ENCODE data around the gene ZNF574. TPM values are rescaled to one million over a fixed set of nuclear protein-coding genes. Genes with fewer than 3 reads are reported as not detected.

ZNF574 gene
- polyA plus RNA-seq, 1 donor = 12.0 TPM

DNA sequence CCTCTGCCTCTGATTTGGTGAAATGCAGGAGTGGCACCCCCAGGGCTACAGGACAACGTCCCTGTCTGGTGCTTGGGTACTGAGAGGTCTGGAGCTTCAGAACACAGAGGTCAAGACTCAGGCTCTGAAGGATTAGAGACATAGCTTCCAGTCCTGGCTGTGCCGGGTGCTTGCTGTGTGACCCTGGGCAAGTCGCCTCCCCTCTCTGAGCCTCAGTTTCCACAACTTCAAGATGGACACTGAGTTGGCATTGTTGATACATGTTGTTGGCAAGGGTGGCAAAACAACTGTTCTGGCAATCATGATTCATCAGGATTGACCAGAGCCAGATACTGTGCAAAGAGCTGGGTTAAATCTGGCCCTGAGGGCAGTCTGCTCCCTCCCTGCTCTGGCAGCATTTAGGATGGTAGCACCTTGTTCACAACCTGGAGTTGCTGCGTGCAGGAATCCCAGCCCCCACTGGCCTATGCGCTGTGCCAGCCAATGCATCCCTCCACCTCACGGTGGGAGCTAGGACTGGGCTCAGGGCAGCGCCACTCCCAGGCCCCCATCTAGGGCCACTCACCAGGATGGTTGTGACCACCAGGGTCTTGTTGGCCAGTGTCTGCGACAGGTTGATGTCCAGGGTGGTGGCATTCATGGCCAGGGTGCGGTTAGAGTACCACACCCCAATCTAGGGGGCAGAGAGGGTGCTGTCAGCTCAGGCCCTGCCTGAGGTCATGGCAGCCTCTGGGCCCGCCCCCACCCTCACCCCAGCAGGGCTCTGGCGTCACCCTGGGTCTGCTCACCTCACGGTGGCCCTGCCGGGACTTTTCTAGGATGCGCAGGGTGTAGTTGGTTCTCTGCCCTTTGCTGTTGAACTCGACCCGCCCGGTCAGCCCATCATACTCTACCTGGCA lies 22.7 kb upstream of the ZNF574 start:
- DNase-seq = no peak

DNA sequence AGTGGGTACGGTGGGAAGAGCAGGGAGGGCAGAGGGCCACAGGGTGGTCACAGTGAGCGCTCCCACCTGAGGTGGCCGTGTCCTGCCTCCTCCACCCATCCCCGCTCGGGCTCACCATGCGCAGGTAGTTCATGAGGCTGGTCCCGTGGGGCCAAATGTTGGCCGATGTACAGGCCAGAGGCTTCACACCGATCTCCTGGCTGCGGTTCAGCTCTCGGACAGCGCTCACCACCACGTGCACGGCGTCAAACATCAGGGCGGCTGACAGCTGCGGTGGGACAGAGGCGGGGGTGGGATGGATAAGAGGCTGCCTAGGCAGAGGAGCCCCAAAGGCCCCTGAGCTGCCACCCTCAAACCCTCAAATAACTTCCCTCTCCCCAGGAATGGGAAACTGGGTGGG lies 21.8 kb upstream of the ZNF574 start:
- no peak for DNase-seq

DNA sequence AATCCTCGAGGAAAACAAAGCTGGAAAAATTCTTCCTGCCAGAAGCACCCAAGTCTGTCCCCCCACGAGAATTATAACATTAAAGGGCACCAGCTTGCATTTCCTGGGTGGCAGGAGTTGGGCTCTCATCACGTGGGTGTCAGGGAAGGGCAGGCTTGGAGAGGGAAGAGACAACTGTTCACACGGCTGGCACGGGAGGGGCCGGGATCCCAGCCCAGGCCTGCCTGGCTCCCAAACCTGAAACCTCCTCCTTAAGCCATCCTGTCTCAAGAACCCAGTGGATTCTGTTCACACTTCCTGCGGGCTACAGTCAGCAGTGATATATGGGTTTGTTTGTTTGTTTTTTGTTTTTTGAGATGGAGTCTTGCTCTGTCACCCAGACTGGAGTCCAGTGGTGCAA lies 18.1 kb upstream of the ZNF574 start:
- no peak for DNase-seq

DNA sequence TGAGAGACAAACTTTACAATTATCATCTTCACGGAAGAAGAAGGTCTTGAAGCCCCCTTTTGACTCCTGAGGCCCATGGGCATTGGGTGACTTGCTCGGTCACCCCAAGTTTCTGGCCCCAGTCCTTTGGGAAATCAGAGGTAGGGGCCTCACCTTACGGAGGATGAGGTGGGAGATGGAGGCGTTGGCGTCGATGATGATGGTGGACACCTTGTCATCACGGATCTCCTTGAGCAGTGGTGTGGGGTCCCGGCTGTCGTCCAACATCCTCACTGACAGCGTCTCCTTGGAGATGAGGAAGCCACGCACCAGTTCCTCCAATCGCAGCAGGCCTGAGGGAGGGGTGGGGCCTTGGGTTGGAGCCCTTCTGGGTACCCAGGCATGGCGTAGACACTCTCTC lies 16.8 kb upstream of the ZNF574 start:
- DNase-seq = no peak

DNA sequence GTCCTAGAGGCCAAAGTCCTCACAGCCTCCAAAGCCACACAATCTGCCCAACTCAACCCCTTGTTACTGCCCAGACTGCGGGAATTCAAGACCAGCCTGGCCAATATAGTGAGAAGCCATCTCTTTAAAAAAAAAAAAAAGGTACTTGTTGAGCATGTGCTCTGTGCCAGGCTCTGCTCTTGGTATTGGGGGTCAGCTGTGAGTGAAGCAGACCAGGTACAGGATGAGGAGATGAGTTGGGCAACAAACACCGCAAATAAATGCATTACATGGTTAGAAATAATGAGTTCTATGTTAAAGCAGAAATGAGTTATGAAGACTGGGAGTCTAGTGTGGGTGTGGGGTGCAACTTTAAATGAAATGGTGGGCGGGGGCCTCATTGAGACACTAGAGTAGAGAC lies 15.8 kb upstream of the ZNF574 start:
- DNase-seq = no peak

DNA sequence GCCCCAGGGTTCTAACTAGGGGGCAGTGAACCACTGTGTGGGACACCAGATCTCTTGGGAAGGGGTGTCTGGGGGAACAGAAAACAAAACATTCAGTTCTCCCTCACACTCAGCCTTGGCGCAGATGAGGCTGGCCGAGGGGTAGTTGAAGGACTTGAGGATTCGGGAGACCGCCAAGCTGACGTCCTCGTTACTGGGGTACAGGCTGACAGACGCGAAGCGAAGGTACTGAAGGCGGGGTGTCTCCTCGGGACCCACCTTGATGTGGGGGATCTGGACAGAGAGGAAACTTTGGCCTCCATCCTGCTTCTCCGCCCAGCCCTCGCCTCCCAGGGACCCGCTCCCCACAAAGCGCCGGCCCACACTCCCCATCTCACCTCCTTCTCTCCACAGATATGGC lies 13.6 kb upstream of the ZNF574 start:
- no peak for DNase-seq

DNA sequence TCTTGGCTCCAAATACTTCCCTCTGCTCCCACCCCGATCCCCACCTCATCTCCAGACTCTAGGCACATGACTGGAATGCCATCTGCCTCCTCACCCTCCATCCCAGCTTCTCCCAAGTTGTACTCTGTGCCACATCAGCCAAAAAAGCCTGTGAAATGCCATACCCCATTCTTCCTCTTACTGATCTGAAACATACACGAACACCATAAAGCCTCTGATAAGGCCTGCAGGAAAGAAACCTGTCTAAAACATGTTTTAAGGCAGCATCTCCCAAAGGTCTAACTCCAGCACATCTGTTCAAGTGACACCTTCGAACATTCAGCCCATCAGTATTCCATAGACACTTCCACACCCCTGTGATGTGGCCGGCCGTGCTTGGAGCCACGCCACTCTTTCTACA lies 11.5 kb upstream of the ZNF574 start:
- no peak for DNase-seq

DNA sequence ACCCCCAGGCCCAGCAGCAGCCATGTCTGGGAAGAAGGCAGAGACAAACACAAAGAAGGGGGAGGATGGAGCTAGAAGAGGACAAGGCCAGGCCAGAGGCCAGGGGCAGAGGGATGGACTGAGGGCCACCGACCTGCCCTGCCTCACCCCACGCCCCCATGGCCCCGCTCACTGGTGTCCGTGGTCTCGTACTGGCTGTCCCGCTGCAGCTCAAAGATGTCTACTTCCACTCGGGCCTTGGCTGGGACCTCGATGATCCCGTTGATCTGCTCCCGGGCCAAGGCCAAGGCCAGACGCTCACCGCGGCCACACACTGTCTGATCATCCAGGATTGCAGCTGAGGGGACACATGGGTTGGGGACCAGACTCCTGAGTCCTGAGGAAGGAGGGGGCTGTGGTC lies 10.9 kb upstream of the ZNF574 start:
- DNase-seq = no peak

DNA sequence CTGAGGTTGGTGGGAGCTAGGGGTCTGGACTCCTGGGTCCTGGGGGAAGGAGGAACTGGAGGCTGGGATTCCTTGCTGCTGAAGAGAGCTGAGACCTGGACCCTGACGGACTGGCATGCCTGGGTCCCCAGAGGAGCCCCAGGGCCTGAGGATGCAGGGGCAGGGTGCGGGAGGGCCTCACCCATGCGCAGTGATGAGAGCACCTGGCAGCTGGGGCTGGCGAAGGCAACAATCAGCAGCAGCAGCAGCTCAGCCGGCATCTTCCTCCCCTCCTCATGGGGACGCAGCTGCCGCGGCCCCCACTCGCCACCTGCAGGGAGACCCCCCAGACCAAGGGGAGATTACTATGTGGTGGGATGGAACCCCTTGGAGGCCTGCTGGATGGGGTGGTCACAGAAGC lies 10.5 kb upstream of the ZNF574 start:
- no peak for DNase-seq

DNA sequence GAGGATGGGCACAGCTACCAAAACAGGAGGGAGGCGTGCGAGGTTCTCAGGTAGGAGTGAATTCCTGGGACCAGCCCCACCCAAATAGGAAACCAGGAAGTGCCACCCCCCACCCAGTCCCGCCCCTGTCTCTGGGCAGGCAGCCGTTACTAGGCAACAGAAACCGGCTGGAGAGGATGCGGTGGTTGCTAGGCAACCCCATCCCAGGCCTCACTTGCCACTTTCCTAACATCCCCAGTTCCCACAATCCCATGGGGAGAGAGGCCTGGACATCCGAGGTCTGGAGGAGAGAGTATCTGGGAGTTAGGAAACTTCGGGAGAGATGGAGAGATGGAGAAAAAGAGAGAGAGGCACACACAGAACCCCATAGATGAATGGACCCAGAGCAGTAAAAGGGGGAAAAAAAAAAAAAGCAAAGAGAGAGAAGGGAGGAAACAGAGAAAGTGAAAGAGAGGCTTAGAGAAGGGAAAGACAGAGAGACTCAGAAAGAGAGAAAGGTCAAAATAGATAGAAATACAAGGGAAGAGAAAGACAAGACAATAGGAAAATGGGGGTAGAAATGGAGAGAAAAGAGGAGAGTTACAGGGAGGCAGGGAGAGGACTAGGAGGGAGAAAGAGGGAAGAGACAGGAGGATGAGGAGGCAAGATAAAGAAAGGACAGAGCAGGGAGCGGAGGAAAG lies 9.8 kb upstream of the ZNF574 start:
- no peak for DNase-seq

DNA sequence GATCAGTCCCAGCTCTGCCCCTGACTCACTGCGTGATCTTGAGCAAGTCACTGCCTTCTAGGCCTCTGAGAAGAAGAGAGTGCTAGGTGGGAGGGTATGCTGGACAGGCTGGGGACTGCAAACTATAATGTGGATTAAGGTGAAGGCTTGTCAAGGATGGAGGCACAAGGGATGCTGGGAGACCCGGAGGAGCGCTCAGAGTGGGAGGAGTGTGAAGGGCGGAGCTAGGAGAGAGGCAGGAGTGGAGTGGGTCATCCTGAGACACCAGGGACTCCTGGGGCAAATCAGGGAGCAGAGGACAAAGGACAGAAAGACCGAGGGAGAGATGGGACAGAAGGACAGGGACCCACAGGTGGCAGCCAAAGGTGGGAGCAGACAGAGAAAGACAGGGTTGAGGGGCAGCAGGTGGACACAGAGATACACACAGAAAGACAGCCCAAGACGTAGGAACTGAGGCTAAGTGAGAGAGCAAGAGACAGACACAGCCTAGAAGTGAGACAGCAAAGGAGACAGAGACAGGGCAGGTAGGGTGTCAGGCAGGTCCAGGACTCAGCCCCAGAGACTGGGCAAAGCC lies 8.6 kb upstream of the ZNF574 start:
- DNase-seq = no peak

DNA sequence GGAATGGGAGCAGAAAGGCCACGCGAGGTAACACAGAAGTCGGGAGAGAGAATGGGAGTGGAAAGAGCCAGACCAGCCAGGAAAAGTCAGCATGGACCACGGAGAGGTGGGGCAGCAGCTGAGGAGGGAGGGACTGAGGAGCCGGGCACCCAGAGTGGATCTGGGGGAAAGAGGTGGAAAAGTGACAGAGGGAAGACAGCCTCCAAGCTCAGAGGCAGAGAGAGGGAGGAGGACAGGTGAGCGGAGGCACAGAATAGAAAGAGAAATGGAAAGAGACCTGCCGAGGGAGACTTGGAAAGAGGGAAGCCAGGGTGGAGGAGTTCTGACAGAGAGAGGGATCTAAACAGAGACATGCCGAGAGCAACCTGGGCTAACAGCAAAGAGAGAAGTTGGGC lies 7.6 kb upstream of the ZNF574 start:
- no peak for DNase-seq

DNA sequence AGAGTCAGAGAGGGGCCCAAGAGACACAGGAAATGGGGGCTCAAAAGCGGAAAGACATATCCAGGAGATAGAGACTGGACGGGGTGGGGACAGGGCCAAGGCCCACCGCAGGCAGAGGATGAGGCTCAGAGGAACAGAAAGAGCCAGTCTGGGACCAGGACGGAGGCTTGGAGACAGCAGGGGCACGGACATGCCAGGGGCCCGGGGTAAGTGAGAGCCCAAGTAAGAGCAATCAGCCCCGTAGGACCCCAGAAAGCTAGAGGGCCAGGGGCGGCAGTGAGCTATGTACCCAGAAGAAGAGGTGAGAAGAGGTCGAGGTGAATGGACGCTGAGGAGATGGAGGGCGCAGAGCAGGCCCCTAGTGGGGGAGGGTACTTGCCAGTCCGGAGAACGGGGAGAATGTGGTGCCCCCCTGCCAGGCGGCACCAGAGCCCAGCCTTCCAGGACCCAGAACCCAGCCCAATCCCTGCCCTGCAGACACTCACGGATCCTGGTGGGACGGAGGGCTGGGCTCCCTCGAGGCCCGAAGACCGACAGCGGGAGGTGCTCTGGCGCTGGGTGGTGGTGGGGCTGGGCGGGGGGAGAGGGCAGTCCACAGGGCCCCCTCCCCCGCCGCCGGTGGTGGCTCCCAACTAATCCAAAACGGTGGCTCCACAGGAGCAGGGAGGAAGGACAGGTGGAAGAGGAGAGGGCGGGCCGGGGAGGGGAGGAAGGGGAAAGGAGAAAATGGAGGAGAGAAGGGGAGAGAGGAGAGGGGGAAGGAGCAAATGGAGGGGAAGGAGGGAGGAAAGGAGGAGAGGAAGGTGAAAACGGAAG lies 7.0 kb upstream of the ZNF574 start:
- DNase-seq = no peak

DNA sequence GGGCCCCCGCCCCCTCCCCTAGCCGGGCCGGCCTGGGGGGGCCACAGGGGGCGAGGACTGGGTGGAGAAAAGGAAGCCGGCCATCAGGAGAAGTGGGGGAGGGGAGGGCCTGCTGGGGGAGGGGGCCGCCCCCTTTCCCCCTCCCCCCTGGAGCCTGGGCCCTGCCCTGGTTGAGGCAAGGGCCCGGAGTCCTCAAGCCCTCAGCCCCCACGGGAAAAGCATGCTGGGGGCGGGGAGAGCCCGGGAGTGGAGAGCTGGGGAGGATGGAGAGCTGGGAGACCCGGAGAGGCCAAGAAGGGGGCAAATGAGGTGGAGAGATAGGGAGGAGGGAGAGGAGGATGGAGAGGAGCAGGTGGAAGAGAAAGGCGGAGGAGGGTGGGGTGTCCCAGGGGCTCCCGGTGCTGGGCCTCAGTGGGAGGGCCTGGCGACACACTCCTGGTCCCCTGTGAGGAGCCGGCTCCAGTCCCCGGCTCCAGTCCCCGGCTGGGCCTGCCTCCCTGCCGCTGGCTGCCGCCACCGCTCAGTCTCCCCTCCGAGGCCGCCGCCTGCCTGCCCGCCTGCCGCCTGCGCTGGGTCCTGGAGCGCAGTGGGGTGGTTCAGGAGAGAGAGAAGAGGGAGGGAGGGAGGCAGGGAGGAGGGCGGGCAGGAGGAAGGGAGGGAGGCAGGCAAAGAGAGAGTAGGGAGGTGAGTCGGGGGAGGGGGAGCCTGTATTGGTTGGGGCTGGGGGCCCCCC lies 6.2 kb upstream of the ZNF574 start, which contains the start of gene GRIK5:
TSS of gene GRIK5 (minus strand) at position 588 of the 733 bp plus-strand sequence. CDS start 4,436 bp downstream, outside the sequence.
- peak; percentile 52 for DNase-seq

DNA sequence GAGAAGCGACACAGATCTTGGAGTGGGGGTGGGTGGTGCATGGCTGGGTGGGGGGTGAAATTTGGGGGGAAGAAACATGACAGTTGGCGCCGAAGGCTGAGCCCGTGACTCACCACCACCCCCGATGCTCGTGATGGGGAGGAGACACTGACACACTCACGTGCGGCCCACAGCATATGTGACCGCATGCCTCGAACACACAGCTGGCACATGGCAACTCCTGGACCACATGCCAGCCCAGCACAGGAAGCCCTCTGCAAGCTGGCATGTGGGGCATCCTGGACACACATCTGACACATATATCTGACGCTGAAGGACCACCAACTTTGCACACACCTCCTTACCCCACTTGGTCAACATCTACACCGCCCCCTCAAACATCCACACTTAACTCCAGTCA lies 4.7 kb upstream of the ZNF574 start:
- DNase-seq = no peak

DNA sequence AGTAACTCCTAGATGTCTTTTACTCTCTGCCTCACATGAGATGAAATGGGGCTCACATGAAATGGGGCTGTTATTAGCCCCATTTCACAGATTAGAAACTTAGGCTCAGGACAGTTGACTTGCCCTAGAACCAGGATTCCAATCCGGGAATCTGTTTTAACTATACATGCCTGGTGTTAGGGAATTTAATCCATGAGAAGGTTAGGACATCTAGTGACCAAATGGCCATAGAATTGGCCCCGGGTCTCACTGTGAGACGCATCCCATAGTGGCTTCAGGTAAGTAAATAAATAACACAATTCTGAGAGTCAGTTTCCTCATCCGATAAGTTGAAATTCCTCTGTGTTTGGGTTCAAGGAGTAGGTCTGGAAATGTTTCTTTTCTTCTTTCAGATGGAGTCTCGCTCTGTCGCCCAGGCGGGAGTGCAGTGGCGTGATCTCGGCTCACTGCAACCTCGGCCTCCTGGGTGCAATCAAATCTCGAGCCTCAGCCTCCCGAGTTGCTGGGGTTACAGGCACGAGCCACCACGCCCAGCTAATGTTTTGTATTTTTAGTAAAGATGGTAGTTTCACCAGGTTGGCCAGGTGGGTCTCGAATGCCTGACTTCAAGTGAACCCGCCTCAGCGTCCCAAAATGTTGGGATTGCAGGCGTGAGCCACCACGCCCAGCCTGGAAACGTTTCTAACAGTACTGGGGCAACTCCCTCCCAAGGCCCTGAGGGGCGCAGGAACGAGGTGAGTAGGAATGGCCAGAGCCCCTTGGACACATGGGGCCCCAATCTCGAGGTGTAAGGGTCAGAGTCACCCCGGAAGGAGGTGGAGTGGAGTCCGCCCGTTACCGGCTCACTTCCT lies 1.2 kb upstream of the ZNF574 start:
- DNase-seq = peak; percentile 37

DNA sequence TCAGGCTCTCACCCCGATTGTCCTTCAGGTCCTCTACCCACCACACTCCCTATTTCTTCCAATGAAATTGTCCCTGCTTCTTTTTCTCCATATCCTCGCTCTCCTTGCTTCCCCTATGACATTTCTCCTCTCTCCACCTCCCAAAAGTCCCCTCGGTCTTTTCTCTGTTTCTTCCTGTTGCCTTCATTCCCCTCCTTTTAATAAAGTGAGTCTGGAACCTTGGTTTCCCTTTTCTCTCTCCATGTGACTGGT lies 676 bp upstream of the ZNF574 start:
- peak; percentile 32 for DNase-seq

DNA sequence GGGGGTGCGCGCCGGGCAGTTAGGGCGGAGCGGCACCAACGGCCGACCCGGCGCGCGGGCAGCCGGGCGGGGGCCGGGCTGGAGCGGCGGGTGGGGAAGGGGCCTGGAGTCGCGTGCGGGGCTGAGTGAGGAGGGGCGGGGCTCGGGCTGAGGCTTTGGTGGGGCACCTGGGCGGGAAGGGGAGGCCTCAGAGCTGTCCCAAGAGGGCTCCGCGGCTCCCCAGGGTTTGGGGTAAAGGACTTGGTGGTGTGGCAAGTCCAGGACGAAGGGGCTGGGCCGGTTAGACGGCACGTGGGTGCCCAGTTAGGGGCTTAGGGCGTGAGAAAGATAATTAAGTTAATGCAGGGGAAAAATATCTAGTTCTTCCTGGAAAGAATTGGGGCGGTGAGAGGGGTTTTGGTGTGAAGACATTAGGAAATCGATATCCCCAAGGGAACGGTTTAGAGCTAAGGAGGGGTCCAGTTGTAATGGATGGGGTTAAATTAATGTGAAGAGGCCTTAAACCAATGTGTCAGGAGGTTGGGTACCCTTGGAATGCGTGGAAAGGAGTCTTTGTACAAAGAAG lies 496 bp downstream of the ZNF574 start:
- DNase-seq = peak; percentile 41

DNA sequence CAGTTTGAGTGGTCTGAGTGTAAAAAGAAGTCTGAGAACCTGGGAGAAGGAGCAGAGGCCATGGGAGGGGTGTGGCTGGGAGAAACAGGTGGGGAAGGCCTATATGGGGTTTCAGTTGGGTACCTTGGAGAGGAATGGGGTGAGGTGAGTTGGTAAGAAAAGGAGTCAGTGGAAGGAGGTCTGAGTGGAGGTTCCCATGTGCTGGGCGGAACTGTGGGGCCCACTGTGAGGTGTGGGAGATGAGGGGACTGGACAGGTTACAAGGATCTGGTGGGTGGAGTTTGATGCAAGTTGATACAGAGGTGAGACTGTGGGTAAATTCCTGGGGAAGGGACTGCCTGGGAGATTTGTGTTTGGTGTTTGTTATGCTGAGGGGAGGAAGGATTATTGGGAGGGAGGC lies 2.1 kb downstream of the ZNF574 start:
- no peak for DNase-seq

DNA sequence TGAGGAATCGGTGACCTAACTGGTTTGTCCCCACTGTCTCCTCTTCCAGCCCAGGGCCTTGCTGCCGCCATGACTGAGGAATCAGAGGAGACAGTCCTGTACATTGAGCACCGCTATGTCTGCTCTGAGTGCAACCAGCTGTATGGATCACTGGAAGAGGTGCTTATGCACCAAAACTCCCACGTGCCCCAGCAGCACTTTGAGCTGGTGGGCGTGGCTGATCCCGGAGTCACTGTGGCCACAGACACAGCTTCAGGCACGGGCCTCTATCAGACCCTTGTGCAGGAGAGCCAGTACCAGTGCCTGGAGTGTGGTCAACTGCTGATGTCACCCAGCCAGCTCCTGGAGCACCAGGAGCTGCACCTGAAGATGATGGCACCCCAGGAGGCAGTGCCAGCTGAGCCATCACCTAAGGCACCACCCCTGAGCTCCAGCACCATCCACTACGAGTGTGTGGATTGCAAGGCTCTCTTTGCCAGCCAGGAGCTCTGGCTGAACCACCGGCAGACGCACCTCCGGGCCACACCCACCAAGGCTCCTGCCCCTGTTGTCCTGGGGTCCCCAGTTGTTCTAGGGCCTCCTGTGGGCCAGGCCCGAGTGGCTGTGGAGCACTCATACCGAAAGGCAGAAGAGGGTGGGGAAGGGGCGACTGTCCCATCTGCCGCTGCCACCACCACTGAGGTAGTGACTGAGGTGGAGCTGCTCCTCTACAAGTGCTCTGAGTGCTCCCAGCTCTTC lies 2.7 kb downstream of the ZNF574 start:
- no peak for DNase-seq

All from left kidney (tissue), 2 donors.